IPS DF 4.7 (cell line): ENCODE results near the gene FARP2.
"Not testable (repeated sequence)": the region's sequence is repeated elsewhere in the genome, so short reads cannot be mapped to it uniquely, and the experiment has no call there.

Experiments used
- DNase-seq: peaks from one replicate; pipeline ENCODE4 v3.0.0-alpha.2; 2013; ENCODE audit warnings: low spot score; ENCODE audit errors: extremely low read depth

FARP2 gene

GRCh38 chr2:241368643-241369042, 12.6 kb downstream of the FARP2 start:
- no peak for DNase-seq

- DNase-seq = no peak
Observed at GRCh38 chr2:241372361-241372992, 16.4 kb downstream of the FARP2 start.

GRCh38 chr2:241373446-241373845, 17.4 kb downstream of the FARP2 start:
- DNase-seq = no peak

GRCh38 chr2:241373906-241374305, 17.8 kb downstream of the FARP2 start:
- not testable (repeated sequence) for DNase-seq

GRCh38 chr2:241375300-241375699, 19.2 kb downstream of the FARP2 start:
- no peak for DNase-seq

- DNase-seq = no peak
Observed at GRCh38 chr2:241376808-241377207, 20.7 kb downstream of the FARP2 start.

- no peak for DNase-seq
Observed at GRCh38 chr2:241378816-241379215, 22.7 kb downstream of the FARP2 start.

GRCh38 chr2:241379481-241380480, 23.7 kb downstream of the FARP2 start:
- DNase-seq = no peak

- no peak for DNase-seq
Observed at GRCh38 chr2:241381872-241382271, 25.8 kb downstream of the FARP2 start.

GRCh38 chr2:241385450-241385849, 29.4 kb downstream of the FARP2 start:
- not testable (repeated sequence) for DNase-seq

GRCh38 chr2:241386519-241386918, 30.4 kb downstream of the FARP2 start:
- DNase-seq = no peak

GRCh38 chr2:241389697-241390096, 33.6 kb downstream of the FARP2 start:
- no peak for DNase-seq

- no peak for DNase-seq
Observed at GRCh38 chr2:241390301-241391206, 34.5 kb downstream of the FARP2 start.

GRCh38 chr2:241391892-241392665, 36.0 kb downstream of the FARP2 start:
- DNase-seq = peak; percentile 28

- not testable (repeated sequence) for DNase-seq
Observed at GRCh38 chr2:241392753-241393152, 36.7 kb downstream of the FARP2 start.

GRCh38 chr2:241393524-241394196, 37.6 kb downstream of the FARP2 start:
- DNase-seq = no peak

GRCh38 chr2:241396809-241397208, 40.7 kb downstream of the FARP2 start:
- DNase-seq = not testable (repeated sequence)

GRCh38 chr2:241399941-241400922, 44.1 kb downstream of the FARP2 start:
- no peak for DNase-seq

GRCh38 chr2:241408849-241409248, 52.8 kb downstream of the FARP2 start:
- no peak for DNase-seq
